Frontal cortex (tissue), 4 donors: Measurements from ENCODE around the gene NDRG3. TPM values are rescaled to one million over a fixed set of nuclear protein-coding genes. Genes with fewer than 3 reads are reported as not detected.
"Not testable (repeated sequence)": the region's sequence is repeated elsewhere in the genome, so short reads cannot be mapped to it uniquely, and the experiment has no call there.

ENCODE experiments used
- DNase-seq, 2 donors: peaks; one replicate each; pipeline ENCODE4 v3.0.0; 2012; ENCODE audit warnings: low spot score in 2 of 2
- FAIRE-seq: peaks from 2 replicates; lab custom pipeline; 2012; peaks lifted over from hg19 to GRCh38; lab: Jason Lieb, UNC
- small RNA-seq: library from RNA; depleted of rRNA; stranded (forward); fragments of <200 nt; gene quantifications from one replicate; pipeline ENCODE3, GENCODE V24; 2014
- total RNA-seq: library from RNA; depleted of rRNA; stranded (reverse); fragments of >200 nt; gene quantifications from one replicate; pipeline ENCODE4 v1.2.3, GENCODE V29; 2014
- donor health status: control.
- donor health status: control.
- donor health status: control.

The NDRG3 gene
- total RNA-seq, 1 donor from 2014 or later, result 52.2 TPM

DNA sequence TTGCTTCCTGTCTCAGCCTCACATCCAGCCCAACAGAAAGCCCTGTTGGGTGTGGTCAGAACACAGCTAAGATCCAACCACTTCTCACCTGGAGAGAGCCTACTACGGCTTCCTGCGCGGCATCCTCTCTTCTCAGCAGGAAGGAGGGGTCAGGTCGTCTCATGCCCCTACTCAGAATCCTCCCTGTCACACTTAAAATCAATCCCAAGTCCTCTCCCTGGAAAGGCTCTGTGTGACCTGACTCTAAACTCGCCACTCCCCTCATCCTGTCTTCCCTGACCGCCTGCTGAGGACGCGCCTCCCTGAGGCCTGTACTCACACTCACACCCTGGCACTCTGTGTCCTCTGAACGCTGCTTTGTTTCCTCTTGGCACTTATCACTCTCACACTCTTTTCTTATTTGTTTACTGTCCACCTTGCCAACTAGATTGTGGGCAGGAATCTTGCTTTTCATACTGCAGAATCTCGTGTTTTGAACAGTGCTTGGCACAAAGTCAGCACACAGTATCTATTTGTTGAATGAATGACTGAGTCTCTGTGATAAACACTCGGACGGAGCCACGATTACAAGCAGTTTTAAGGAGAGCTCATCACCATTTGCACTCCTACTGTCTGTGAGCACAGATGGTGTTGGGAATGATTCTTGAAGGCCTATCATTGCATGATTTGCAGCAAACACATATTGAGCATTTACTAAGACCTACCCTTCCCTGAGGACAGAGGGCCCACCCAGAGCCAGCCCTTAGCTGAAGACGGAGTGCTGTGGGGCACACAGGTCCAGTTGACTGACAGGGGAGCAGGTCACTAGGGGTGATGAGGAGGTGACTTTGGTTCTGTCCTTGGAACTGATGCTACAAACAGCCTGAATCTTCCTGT is 121.6 kb downstream of the NDRG3 start:
- DNase-seq (no peak), FAIRE-seq (no peak)

DNA sequence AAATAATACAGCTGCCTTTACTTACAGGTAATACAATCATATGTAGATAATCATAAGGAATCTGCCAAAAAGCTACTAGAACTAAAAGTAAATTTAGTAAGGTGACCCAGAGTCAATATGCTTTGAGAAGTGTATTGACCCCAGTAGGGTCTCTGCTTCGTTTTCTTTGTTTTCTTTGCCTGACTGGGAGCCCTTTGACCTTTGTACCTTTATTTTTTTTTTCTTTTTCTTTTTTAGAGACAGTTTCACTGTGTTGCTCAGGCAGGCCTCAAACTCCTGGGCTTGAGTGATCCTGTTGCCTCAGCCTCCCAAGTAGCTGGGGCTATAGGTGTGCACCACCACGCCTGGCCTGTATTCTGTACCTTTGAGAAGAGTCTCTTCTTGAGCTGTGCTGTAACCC is 122.4 kb downstream of the NDRG3 start:
- DNase-seq, result no peak

DNA sequence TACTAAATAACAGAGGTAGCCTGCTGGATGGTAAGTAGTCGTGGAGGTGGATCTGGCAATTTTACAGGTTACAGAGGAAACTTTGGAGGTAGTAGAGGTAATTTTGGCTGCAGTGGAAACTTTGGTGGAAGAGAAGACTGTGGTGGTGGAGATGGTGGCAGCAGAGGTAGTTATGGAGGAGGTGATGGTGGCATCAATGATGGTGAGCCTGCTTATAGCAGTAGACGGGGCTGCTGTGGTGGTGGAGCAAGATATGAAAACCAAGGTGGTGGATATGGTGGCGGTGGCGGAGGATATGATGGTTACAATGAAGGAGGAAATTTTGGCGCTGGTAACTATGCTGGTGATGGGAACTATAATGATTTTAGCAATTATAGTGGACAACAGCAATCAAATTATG is 125.0 kb downstream of the NDRG3 start:
- FAIRE-seq (no peak), DNase-seq (no peak)

More for the DNA sequence above, 122.4 kb downstream of the NDRG3 start:
- no peak for FAIRE-seq

DNA sequence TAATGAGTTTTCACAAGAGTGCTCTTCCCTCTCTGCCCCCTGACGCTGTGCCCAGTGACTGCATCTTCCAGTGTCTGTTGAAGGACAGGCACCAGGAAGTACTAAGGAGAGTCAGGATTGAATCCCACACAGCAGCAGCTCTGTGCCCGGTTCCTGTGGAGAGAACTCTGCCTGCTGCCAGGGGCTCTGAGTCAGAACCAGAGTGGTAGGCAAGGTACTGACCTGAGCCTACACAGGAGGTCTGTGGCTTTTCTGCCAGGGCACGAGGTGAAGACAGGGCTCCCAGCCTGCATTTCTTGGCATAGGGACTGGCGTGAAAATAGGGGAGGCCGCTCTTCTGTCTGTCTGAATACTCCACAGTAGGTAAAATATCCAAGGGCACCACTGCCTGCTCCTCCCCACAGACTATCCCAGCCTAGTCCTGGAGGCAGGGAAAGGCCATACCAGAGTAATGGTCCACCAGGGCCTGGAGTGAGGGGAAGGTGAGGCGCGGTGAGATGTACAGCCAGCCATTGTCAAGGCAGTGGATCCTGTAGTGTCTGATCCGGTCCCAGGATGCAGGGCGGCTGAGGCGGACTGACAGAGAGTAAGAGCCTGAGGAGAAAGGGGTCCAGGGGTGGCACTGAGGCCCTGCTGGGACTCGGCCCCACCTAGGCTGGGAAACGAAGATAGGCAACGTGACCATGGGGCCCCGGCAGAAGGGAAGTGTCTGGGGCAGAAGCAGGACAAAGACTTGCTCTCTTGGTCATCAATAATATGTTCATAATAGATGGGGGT is 130.9 kb downstream of the NDRG3 start:
- no peak for FAIRE-seq
- DNase-seq, result no peak

DNA sequence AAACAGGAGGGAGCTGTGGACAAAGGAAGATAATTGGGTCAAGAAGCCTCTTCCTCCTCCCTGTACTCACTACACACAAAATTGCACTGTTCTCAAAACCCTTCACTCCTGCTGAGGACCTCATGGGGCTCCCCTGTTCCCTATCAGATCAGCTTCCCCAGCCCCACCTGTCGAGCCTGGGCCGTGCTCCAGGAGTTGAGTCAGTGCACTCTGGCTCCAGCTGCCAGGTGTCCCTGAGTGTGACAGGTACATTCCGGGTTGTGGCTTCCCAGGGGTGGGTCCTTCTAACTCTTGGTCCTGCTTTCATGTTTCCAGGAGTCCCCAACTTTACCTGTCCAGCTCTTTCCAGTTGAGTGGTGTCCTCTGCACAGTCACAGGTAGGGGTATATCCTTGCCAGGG is 131.9 kb downstream of the NDRG3 start:
- no peak for DNase-seq
- FAIRE-seq, result no peak

DNA sequence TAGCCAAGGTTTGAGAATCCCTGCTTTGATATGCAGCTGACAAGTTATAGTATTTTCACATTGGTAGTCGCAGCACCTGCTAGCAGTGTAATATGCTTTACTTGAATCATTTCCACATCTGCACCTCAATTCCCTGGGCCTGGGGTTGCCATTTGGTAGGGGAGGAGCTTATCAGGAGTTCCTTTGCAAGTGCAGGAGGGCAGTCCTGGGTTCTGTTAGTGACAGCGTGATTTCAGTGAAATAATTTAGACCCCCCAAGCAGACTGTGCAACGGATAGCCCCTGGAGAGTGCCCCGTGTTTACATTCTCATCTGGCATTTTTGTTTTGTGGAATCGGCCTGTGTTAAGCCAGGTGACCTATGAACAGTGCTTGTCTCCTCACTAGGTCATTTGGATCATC is 134.3 kb downstream of the NDRG3 start:
- FAIRE-seq (no peak), DNase-seq (no peak)

DNA sequence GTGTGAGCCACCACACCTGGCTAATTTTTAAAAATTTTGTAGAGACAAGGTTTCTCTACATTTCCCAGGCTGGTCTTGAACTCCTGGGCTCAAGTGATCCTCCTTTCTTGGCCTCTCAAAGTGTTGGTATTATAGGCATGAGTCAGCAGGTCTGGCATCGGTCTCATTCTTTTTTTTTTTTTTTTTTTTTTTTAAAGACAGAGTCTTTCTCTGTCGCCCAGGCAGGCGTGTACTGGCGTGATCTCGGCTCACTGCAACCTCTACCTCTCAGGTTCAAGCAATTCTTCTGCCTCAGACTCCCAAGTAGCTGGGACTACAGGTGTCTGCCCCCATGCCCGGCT is 137.5 kb downstream of the NDRG3 start:
- FAIRE-seq, DNase-seq: not testable (repeated sequence)

DNA sequence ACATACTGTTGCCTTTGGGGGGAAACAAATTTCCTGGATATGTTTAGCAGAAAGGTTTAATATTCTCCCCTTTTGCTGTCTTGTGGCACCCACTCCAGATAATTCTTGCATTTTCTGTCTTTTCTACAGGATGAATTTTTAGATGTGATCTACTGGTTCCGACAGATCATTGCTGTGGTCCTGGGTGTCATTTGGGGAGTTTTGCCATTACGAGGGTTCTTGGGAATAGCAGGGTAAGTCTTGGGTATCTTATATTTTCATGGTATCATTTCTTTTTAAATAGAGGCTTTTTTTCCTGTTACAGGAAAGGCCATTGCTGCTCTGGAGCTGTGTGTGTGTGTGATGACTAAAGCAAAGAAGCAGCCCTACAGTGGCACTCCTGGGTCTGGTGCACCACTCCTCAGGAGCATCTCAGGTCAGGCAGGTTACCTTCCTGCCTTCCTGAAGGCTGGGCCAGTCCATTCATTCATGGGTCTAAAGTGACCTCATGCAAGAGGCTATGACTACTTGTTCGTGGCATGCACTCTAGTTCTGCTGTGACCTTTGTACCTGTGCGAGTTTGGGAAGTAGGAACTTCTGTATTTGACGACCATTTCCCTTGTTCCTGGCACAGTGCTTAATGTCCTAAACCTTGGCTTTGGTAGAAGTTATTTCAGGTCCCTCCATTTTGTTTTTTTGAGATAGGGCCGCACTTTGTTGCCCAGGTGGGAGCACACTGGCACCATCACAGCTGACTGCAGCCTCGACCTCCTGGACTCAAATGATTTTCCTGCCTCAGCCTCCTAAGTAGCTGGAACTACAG is 138.1 kb downstream of the NDRG3 start:
- FAIRE-seq (no peak), DNase-seq (no peak)

DNA sequence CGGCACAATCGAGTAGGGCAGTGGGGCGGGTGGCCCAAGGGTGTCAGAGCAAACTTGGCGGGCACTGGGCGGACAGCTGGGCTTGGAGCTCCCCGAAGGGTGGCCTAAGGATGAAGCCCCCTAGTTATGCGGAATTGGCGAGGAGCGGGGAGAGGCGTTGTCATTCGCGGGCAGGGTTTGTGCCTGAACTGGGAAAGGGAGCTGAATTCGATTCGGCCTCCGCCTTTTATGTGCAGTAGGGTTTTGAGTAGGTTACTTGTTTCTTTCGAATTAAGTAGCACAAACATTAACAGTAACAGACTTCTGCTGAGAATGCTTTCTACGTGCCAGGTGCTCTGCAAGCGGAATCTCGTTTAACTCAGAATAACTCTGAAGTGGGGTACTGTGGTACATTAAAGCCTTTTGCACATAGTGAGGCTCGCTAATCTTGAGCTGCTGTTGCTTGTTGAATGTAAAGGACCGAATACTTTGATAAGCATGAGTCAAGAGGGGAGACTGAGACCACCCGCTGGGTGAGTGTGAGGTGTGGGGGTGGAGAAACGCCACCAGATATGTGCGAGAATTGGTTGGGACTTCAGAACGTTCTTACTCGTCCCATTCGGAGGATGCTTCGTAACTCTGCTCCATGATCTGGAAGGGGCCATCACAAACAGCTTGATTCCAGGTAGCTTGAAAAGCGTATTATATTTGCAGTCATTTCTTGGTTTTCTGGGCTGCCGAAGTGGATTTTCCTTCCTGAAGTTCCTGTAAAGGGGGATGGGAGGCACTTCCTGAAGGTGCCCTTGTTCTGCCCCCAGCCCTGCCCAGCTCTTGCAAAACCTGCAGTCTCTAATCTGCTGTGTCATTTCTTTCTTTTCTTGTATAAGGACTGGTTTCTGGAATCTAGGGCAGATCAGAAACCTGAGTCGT is 139.5 kb downstream of the NDRG3 start:
- no peak for FAIRE-seq
- no peak for DNase-seq

DNA sequence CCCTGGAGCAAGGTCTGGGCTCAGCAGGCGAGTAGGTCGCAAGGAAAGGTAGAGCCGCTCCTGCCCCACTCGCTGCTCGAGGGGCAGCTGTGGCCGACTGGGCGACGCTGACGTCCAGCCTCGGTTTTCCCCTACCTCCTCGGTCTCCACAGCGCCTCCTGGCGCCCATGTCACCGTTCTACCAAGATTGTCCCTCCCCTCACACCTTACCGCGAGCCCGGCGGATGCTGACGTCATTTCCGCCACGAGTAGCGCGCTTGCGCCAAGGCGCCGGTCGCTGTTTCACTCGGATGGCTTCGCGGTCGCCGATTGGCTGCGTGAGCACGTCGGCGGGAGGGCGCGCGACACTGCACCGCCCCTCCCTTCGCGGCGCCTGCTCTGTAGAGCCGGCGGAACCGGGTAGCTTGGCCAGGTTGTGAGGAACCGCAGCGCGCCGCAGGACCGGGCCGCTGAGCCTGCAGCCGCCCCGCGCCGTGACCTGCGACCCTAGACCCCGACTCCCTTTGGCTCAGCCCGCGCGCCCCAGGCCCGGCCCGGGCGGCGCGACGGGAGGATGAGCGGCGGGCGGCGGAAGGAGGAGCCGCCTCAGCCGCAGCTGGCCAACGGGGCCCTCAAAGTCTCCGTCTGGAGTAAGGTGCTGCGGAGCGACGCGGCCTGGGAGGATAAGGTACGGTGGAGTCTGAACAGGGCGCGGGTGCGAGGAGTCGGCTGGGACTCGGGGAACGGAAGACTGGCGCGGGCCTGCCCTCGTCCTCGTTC is 140.3 kb downstream of the NDRG3 start, which contains the start of gene RAB5IF:
RAB5IF (plus strand) TSS at position 381 of the 759 bp plus-strand sequence; CDS start at position 554, 173 bp downstream.
- peak; percentile 91 to 93 for DNase-seq
- FAIRE-seq, result peak; percentile 83

DNA sequence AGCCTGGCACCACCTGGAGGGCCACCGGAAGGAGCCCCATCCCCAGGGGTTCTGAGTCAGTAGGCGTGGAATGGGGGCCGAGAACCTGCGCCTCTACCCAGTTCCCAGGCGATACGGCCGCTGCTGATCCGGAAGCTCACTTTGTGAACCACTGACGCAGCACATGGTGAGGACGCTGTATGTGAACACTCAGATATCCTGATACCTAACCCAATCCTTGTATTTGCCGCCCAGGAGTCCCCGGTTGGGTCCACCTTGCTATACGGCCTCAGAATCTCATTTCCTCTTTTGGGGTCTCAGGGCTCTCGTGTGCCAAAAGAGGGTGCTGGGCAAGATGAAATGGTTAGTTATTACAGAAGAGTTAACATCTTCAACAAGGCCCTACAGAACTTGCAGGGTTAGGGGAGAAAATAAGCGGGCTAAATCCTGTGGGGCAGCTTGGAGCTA is 140.9 kb downstream of the NDRG3 start:
- FAIRE-seq (no peak), DNase-seq (no peak)

Small RNAs within 50 kb of the gene (small RNA-seq; reads per million reads assigned to genes)
- not detected for gene RF00019

Other genes starting within 250 kb of the NDRG3 start
- 0.41 TPM for gene MYL9, start 204.6 kb downstream of the NDRG3 start, total RNA-seq
- 4.9 TPM for gene TGIF2, start 172.5 kb downstream of the NDRG3 start, total RNA-seq
- 26.9 TPM for gene RAB5IF, start 140.3 kb downstream of the NDRG3 start, total RNA-seq
- under 0.01 TPM for gene SLA2, start 99.9 kb downstream of the NDRG3 start, total RNA-seq
- 5.3 TPM for gene DSN1, start 27.7 kb upstream of the NDRG3 start, total RNA-seq
- under 0.01 TPM for gene TLDC2, start 130.0 kb upstream of the NDRG3 start, total RNA-seq
- 48.5 TPM for gene SAMHD1, start 205.6 kb upstream of the NDRG3 start, total RNA-seq